DMS 273 (cell line): ENCODE measurements around the gene KIF2C.
"Not testable (repeated sequence)": the region's sequence is repeated elsewhere in the genome, so short reads cannot be mapped to it uniquely, and the experiment has no call there.

Source experiments
- DNase-seq: peaks from one replicate; lab custom pipeline; 2025; ENCODE audit not compliant: unreplicated experiment; lab: John Stamatoyannopoulos, UW

Gene KIF2C

DNA sequence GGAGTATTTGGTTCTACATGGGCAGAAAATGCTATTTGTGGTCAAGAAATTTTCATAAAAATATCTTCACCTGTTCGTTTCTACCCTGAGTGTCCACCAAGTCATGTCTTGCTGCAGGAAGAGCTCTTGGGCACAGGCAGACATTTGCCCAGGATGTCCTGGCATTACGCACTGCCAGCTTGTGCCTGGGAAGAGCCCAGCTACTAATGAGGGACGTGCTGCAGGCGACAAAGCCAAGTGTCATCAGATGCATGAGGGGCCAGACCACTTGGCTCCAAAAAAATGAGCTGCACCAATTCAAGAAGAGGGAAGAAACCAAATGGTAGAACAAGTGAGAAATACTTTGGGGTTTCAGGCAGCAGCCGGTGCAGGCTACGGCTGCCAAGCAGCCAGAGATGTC is 21.5 kb upstream of the KIF2C start:
- DNase-seq, result no peak

DNA sequence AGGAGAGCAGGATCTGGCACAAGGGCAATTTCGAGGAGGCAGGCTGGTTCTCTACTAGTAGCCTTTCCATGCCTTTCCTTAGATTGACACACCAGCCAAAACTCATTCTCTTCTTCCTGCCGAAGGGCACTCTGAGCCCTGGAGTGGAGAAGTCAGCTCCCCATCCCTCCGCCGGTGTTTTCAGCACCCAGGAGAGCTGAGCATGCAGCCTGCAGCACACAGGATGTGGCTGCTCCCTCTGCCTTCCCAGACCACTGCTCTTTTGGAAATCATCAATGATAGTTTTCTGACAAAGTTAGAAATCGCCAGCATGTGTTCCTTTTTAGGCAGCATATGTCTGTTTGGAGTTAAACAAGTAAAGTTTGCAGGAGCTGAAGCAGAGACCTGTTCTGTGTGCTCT is 20.3 kb upstream of the KIF2C start:
- no peak for DNase-seq

DNA sequence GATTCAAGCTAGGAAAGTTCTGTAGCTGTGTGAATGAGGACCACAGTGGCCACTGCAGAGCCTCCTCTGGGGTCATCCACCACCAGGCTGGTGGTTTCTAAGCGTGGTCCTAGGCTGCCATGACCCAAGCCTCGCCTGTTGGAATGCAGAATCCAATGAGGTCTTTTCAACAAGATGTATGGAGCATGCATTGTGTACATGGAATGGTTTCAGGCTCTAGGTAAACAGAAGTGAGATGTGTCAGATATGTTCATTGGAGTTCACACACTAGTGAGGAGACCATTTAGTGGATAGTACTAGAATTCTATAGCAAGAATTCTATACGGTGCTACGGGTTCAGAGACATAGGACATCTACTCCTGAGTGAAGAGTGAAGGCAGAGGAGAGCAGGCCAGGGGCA is 19.4 kb upstream of the KIF2C start:
- DNase-seq, result peak; percentile 30

GRCh38 chr1:44721485-44722361 is 17.9 kb upstream of the KIF2C start:
- DNase-seq, result peak; percentile 98

- no peak for DNase-seq
Observed at GRCh38 chr1:44723064-44723463, 16.6 kb upstream of the KIF2C start.

DNA sequence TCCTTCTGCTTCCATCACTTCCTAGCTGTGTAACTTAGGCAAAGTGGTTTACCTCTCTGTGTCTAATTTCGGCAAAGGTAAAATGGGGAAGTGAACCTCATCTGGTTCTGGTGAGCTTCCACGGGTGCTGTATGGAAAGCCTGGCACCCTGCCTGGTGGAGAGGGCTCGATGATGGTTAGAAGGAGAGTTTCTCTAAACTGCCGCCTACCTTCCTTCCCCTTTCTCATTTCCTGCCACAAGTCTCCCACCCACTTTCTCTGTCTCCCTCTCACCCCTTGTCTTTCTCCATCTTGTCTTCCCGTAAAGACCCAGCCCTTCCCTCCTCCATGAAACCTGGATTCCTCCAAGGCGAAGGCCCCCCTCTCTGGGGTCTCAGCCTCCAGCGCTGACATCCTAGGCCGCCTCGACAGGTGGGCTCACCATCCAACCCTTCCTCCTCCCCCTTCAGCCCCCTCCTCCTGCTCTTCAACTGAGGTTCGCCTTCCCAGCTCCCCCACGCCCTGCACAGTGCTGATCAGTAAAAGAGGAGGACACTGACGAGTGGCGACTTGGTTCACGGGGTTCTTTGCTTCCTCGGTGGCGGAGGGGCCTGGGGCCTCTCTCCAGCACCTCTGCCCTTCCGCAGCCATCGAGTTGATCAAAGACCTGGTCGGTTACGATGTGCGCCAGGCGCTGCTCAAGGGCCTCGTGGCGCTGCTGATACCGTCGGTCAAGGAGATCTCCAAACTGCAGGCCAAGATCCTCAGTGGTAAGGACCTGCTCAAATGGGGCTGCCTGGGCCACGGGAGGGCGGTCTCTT is 15.9 kb upstream of the KIF2C start:
- no peak for DNase-seq

- DNase-seq, result no peak
Observed at GRCh38 chr1:44724296-44724954, 15.2 kb upstream of the KIF2C start.

DNA sequence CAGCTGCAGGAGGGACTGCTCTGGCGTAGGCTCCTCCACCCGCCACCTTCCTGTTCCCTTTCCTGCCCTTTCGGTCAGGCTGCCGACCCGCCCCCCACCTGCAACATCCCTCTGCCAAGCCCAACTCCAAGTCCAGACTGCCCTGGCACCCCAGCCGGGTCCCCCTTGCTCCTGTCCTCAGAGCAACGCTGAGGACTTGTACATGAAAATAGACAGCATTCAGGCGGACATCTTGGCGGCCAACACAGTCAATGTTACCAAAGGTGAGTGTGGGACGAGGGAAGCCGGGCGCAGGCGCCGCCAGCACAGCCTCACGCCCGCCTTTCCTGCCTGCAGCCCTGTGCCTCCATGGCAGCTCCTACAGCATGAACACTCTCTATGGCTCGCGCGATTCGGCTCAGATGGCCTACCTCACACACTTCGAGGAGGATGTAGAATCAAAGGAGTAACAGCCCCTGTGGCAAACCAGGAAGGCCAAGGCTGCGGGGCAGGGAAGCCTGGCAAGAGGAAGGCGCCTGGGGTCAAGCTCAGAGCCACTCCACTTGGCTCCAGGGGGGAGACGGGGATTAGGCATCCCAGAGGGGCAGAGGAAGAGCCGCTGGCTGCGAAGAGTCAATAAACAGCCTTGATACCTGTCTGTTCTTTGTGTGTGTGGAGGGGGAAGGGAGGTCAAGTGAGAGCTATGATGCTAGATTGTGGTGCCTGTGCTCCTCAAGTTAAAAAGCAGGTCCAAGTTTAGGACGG is 14.5 kb upstream of the KIF2C start:
- no peak for DNase-seq

DNA sequence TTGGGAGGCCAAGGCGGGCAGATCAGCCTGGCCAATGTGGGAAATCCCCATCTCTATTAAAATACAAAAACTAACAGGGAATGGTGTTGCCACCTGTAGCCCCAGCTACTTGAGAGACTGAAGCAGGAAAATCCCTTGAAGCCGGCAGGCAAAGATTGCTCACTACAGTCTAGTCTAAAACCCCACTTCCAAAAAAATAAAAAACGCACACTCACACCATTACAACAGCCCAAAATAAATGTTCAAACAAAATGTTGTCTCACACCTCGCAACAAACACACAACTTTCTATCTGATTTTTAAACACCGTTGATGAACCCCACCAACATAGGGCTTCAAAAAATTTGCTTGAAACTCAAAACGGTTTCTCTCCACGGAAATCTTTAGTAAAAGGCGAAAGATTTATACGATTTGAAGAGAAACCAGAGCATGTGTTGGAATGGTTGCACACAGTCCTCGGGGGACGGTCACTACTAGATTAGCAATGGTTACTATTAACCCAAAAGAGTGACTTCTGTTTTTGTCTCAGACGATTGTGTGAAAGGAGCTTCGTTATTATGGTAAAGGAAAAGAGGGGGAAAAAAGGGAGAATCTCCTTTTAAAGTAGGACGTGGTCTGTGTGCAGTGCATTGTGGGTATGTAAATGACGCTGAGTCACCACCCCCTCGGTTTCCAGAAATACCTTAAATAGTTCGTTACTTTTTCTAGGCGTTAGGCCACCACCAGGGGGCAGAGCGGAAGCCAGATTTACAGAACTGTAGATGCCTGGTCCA is 8.7 kb upstream of the KIF2C start, which contains the start of gene RNU5D-1:
RNU5D-1 (minus strand) TSS at position 430 of the 772 bp plus-strand sequence.
- peak; percentile 98 for DNase-seq

GRCh38 chr1:44733365-44733764 is 6.3 kb upstream of the KIF2C start:
- peak; percentile 48 for DNase-seq

DNA sequence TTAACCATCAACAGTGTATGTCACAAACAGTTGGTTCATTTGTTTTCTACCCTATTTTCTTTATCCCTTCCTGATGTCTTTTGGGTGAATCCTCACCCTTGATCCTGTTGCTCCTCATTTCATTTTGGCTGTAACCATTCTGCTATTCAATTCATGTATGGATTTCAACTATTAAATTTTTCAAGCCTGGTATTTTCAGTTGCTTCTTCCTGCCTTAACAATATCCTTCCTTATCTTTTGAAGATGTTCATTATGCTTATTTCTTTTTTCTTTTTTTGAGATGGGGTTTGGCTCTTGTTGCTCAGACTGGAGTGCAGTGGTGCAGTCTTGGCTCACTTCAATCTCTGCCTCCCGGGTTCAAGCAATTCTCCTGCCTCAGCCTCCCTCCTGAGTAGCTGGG is 5.9 kb upstream of the KIF2C start:
- no peak for DNase-seq

DNA sequence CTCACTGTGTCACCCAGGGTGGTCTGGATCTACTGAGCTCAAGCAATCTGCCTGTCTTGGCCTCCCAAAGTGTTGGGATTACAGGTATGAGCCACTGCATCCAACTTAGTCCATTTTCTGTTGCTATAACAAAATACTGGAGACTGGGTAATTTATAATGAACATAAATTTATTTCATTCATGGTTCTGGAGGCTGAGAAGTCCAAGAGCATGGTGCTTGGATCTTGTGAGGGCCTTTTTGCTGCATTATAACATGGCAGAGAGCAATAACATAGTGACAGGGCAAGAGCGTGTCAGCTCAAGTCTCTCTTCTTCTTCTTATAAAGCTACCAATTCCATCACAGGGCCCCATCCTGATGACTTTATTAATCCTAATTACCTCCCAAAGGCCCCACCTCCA is 3.6 kb upstream of the KIF2C start:
- no peak for DNase-seq

DNA sequence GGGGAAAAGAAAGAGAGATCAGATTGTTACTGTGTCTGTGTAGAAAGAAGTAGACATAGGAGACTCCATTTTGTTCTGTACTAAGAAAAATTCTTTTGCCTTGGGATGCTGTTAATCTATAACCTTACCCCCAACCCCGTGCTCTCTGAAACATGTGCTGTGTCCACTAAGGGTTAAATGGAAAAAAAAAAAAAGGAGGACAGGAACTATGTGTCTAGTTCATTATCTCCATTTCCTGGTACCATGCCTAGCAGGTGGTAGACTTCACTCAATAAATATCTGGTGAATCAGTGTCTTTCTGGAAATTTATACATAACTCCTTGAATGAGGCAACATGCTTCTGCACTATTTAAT is 707 bp upstream of the KIF2C start:
- not testable (repeated sequence) for DNase-seq

GRCh38 chr1:44740179-44740617 is 561 bp downstream of the KIF2C start:
- no peak for DNase-seq

GRCh38 chr1:44743211-44743610 is 3.6 kb downstream of the KIF2C start:
- DNase-seq, result no peak

DNA sequence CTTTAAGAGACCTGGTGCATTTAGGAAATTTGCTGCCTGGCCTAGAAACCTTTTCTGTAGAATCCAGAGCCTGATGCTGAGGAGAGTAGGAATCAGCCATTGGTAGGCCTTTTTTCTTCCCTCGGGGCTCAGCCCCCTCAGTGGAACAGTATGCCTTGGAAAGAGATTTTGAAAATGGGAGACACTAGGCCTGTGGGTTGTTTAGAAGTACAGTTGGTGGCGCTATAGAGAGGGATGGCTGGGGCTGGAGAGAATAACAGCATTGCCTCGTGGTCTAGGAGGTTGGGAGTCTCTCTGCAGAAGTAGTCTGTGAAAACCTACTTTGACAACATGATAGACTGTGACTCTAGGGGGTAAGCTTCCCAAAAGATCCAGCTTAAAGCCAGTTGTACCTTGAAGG is 8.2 kb downstream of the KIF2C start:
- DNase-seq, result no peak

DNA sequence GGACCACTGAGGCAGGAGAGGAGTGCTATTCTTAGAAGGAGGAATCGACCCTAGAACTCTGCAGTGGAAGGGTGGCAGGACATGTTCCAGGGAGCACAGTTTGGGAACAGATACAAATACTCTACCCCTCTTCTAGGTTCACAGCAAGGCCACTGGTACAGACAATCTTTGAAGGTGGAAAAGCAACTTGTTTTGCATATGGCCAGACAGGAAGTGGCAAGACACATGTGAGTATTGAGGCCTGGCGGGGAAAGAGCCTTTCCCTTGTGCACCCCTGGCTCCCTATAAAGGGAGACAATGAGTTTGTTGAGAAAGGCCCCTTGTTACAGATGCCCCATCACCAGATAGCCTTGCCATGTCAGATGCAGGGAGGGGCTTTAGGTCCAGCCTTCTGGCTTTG is 17.8 kb downstream of the KIF2C start:
- DNase-seq, result no peak

DNA sequence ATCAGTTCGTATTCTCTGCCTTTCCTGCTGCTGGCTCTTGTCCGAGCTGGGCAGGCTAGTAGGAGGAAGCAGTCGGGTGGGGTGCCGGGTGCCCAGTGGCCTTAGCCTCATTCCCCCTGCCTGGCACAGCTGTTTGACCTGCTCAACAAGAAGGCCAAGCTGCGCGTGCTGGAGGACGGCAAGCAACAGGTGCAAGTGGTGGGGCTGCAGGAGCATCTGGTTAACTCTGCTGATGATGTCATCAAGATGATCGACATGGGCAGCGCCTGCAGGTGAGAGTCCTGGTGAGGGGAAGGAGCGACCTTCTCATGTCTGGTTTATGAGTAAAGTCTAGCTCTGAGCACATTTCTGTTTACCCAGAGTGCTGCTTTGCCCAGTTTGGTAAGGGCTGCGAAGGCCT is 19.4 kb downstream of the KIF2C start:
- DNase-seq, result no peak

DNA sequence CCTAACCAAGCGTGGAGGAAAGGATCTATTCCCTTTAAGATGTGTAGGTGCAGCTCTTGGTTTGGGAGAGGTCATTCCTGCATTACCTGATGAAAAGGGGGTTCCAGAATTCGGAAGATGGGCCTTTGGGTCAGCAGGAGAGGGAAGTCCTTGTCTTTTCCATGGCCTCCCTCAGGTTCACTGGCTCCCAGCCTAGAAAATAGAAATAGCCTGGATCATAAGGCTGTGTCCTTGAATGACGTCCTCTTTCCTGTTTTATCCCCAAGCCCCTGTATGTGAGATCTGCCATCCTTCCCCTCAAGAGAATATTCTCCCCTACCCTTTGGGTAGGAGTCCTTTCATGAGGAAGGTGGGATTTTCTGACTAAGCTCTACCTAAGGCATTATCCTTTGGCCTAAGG is 21.2 kb downstream of the KIF2C start:
- no peak for DNase-seq

- not testable (repeated sequence) for DNase-seq
Observed at GRCh38 chr1:44766421-44766820, 26.8 kb downstream of the KIF2C start.
